Nephron (organoid): ENCODE results near the gene CLDN6.

ENCODE experiments used
- H3K27ac Mint-ChIP-seq, 3 experiments: 2 replicates each; pipeline ENCODE4 v1.8.0; 2020; ENCODE audit warnings: mixed read lengths in 3 of 3, mild to moderate bottlenecking in 2 of 3, moderate library complexity in 1 of 3
- H3K27me3 Mint-ChIP-seq: 2 replicates; pipeline ENCODE4 v1.8.0; 2021; ENCODE audit warnings: low read depth, mild to moderate bottlenecking, moderate library complexity, mixed read lengths
- H3K36me3 Mint-ChIP-seq: 2 replicates; pipeline ENCODE4 v1.8.0; 2020; ENCODE audit warnings: low read depth, mixed read lengths
- H3K4me1 Mint-ChIP-seq: 2 replicates; pipeline ENCODE4 v1.8.0; 2020; ENCODE audit warnings: mixed read lengths
- H3K4me3 Mint-ChIP-seq, 3 experiments: 2 replicates each; pipeline ENCODE4 v1.8.0; 2020; ENCODE audit warnings: mild to moderate bottlenecking in 3 of 3, mixed read lengths in 3 of 3, moderate library complexity in 2 of 3
- H3K9me3 Mint-ChIP-seq: 2 replicates; pipeline ENCODE4 v1.8.0; 2020; ENCODE audit warnings: mixed read lengths
- CTCF ChIP-seq, 3 experiments: fragments of 200-600 bp; sonication (generic); IDR thresholded peaks; one replicate each; pipeline ENCODE4 v1.5.0; 2021; ENCODE audit warnings: antibody characterized with exemption in 3 of 3; ENCODE audit not compliant: unreplicated experiment in 3 of 3

Gene CLDN6

GRCh38 chr16:3045758-3046640 lies 28.0 kb upstream of the CLDN6 start, which contains the start of gene MMP25:
TSS of gene MMP25 (plus strand) at chr16:3046561. CDS start at chr16:3046918, 357 bp downstream.
- no peak within 1 kb of the TSS for H3K27ac Mint-ChIP-seq
- H3K36me3 Mint-ChIP-seq: no peaks in the 10 kb centered on the region
- H3K27me3 Mint-ChIP-seq: peaks cover 92% of the 10 kb centered on the region
- no peaks in the 10 kb centered on the region for H3K9me3 Mint-ChIP-seq
- peak within 1 kb of the TSS; percentile 73 to 81 (median 73) for H3K4me3 Mint-ChIP-seq
- H3K4me1 Mint-ChIP-seq: peaks cover 5% of the 10 kb centered on the region
- TF ChIP-seq CTCF (IDR thresholded peaks at IDR 0.05; ENCODE audit: unreplicated experiment in 3 of 3): no peak

GRCh38 chr16:3044708-3045107 lies 26.7 kb upstream of the CLDN6 start:
- peaks cover 5% of the 10 kb centered on the region for H3K4me1 Mint-ChIP-seq
- no peaks in the 10 kb centered on the region for H3K9me3 Mint-ChIP-seq
- H3K4me3 Mint-ChIP-seq: peak overlapping the region; percentile 69 to 81 (median 77)
- H3K27me3 Mint-ChIP-seq: peaks cover 92% of the 10 kb centered on the region
- no peak overlapping the region for H3K27ac Mint-ChIP-seq
- H3K36me3 Mint-ChIP-seq: no peaks in the 10 kb centered on the region
- TF ChIP-seq CTCF (IDR thresholded peaks at IDR 0.05; ENCODE audit: unreplicated experiment in 3 of 3): no peak

- TF ChIP-seq CTCF (IDR thresholded peaks at IDR 0.05; ENCODE audit: unreplicated experiment in 3 of 3): no peak
- Mint-ChIP-seq H3K4me3 (no peak overlapping the region), H3K9me3 (no peaks in the 10 kb centered on the region), H3K27me3 (peaks cover 92% of the 10 kb centered on the region), H3K36me3 (no peaks in the 10 kb centered on the region), H3K27ac (no peak overlapping the region), H3K4me1 (peaks cover 5% of the 10 kb centered on the region)
Measured at GRCh38 chr16:3042376-3042775, 24.4 kb upstream of the CLDN6 start.

GRCh38 chr16:3038896-3039295 lies 20.9 kb upstream of the CLDN6 start:
- no peak overlapping the region for H3K27ac Mint-ChIP-seq
- H3K9me3 Mint-ChIP-seq: no peaks in the 10 kb centered on the region
- no peak overlapping the region for H3K4me3 Mint-ChIP-seq
- H3K27me3 Mint-ChIP-seq: peaks cover 95% of the 10 kb centered on the region
- no peaks in the 10 kb centered on the region for H3K36me3 Mint-ChIP-seq
- no peaks in the 10 kb centered on the region for H3K4me1 Mint-ChIP-seq
- no peak for TF ChIP-seq CTCF (IDR thresholded peaks at IDR 0.05; ENCODE audit: unreplicated experiment in 3 of 3)

- Mint-ChIP-seq H3K4me1 (no peaks in the 10 kb centered on the region), H3K9me3 (no peaks in the 10 kb centered on the region), H3K27me3 (peaks cover 95% of the 10 kb centered on the region), H3K36me3 (no peaks in the 10 kb centered on the region), H3K4me3 (no peak overlapping the region), H3K27ac (no peak overlapping the region)
- no peak for TF ChIP-seq CTCF (IDR thresholded peaks at IDR 0.05; ENCODE audit: unreplicated experiment in 3 of 3)
Measured at GRCh38 chr16:3038256-3038655, 20.3 kb upstream of the CLDN6 start.
